ENCODE results near the gene COTL1. TPM values are rescaled to one million over a fixed set of nuclear protein-coding genes. Genes with fewer than 3 reads are reported as not detected.

Gene COTL1
- total RNA-seq, 4 donors from 2014 or later = 2.8 to 8.7 (median 6.2) TPM

DNA sequence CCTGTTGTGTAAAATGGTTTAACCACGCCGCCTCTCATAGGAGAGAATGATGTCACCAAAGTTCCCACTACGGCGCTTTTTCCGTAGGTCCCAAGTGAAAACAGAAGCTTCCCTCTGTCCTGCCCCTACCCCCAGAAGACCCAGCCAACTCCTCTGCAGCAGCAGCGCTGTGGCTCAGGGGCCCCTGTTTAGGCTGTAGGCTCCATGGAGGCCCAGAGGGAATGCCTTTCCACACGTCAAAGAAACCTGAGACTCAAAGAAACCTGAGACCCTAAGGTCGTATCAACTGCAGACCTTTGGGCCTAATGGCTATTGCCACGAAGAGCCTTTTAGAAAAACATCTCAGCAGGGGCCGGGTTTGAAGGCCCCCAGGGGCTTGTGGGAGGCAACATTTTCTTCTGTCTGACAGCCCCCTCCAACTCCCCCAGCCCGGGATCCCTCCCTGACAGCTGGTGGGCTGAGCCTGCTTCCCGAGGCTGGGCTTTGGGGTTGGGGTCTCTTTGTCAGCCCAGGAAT, 70.3 kb downstream of the COTL1 start:
- Histone ChIP-seq H3K27me3 (peaks cover 0 to 6% (median 0%) of the 10 kb centered on the region in 3 donors), H3K27ac (no peak overlapping the region), H3K4me3 (no peak overlapping the region), H3K4me1 (peaks cover 7 to 8% of the 10 kb centered on the region in 2 donors), H3K36me3 (no peaks in the 10 kb centered on the region), H3K9me3 (no peaks in the 10 kb centered on the region)
- intact Hi-C loops (cut with DNase I; ENCODE audit: low total_unique reads) = no loop called here
- TF ChIP-seq, protein P1, sequence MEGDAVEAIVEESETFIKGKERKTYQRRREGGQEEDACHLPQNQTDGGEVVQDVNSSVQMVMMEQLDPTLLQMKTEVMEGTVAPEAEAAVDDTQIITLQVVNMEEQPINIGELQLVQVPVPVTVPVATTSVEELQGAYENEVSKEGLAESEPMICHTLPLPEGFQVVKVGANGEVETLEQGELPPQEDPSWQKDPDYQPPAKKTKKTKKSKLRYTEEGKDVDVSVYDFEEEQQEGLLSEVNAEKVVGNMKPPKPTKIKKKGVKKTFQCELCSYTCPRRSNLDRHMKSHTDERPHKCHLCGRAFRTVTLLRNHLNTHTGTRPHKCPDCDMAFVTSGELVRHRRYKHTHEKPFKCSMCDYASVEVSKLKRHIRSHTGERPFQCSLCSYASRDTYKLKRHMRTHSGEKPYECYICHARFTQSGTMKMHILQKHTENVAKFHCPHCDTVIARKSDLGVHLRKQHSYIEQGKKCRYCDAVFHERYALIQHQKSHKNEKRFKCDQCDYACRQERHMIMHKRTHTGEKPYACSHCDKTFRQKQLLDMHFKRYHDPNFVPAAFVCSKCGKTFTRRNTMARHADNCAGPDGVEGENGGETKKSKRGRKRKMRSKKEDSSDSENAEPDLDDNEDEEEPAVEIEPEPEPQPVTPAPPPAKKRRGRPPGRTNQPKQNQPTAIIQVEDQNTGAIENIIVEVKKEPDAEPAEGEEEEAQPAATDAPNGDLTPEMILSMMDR (IDR thresholded peaks at IDR 0.05 in 4 of 5, conservative IDR thresholded peaks at IDR 0.05 in 1 of 5) = no peak
- no peak for TF ChIP-seq POLR2A (IDR thresholded peaks at IDR 0.05)
- ATAC-seq (no peak), DNase-seq (no peak)
- in situ Hi-C loops (cut with MboI; ENCODE audit: low sequenced_read_pairs in 4 of 4) = no loop called here

GRCh38 chr16:84546669-84547545, 71.0 kb downstream of the COTL1 start:
- in situ Hi-C loops (cut with MboI; ENCODE audit: low sequenced_read_pairs in 4 of 4) = no loop called here
- H3K4me3 ChIP-seq = no peak overlapping the region
- H3K27me3 ChIP-seq = peaks cover 0 to 6% (median 0%) of the 10 kb centered on the region in 3 donors
- H3K36me3 ChIP-seq = no peaks in the 10 kb centered on the region
- DNase-seq (no peak), ATAC-seq (no peak)
- intact Hi-C loops (cut with DNase I; ENCODE audit: low total_unique reads) = no loop called here
- H3K4me1 ChIP-seq = peaks cover 7 to 8% of the 10 kb centered on the region in 2 donors
- no peaks in the 10 kb centered on the region for H3K9me3 ChIP-seq
- no peak overlapping the region for H3K27ac ChIP-seq
- TF ChIP-seq, protein P1 (IDR thresholded peaks at IDR 0.05 in 4 of 5, conservative IDR thresholded peaks at IDR 0.05 in 1 of 5) = no peak
- TF ChIP-seq POLR2A (IDR thresholded peaks at IDR 0.05) = no peak

- in situ Hi-C loops (cut with MboI; ENCODE audit: low sequenced_read_pairs in 4 of 4) = no loop called here
- intact Hi-C loops (cut with DNase I; ENCODE audit: low total_unique reads) = no loop called here
- peaks cover 7 to 8% of the 10 kb centered on the region in 2 donors for H3K4me1 ChIP-seq
Measured at GRCh38 chr16:84545114-84545737, 72.7 kb downstream of the COTL1 start.

DNA sequence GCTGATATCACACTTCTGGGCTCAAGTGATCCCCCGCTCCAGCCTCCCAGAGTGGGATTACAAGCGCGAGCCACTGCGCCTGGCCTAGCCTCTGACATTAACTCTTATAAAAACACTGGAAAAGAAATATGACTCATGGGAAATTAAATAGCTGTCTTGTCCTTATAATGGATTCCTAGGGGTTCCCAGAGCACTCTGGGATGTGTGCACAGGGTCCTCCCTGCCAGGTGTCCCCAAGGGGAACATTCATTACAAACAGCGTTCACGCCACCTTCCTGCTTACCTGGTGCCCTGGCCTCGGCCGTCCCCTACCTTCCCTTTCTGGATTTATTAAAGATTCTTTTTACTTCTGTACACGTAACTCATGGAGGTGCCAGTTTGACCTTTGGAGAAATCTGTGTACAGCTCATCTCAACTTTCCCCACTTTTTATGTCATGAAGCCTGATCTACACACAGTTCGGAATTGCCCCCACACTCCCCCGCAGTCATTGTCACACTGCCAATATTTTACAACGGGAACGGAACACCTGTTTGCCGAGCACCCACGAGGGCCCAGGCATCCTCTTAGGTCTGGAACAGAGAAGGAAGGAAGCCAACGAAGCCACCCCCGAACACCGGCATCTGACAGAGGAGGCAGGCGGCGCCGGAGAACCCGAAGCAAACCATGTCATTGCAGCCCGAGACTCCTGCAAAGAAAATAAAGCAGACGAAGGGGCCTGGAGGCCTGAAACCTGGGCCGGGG, 73.7 kb downstream of the COTL1 start:
- Histone ChIP-seq H3K27me3 (peaks cover 0 to 6% (median 0%) of the 10 kb centered on the region in 3 donors), H3K36me3 (no peaks in the 10 kb centered on the region), H3K27ac (no peak overlapping the region), H3K4me3 (peak overlapping the region in 1 of 4 donors; percentile 16), H3K4me1 (peaks cover 7 to 8% of the 10 kb centered on the region in 2 donors), H3K9me3 (no peaks in the 10 kb centered on the region)
- no peak for ATAC-seq
- intact Hi-C loops (cut with DNase I; ENCODE audit: low total_unique reads) (no loop called here), in situ Hi-C loops (cut with MboI; ENCODE audit: low sequenced_read_pairs in 4 of 4) (no loop called here)
- TF ChIP-seq, protein P1 (IDR thresholded peaks at IDR 0.05 in 4 of 5, conservative IDR thresholded peaks at IDR 0.05 in 1 of 5) = no peak
- DNase-seq = no peak

More at GRCh38 chr16:84545114-84545737, 72.7 kb downstream of the COTL1 start:
- Histone ChIP-seq H3K9me3 (no peaks in the 10 kb centered on the region), H3K27ac (no peak overlapping the region), H3K4me3 (no peak overlapping the region), H3K27me3 (peaks cover 0 to 6% (median 0%) of the 10 kb centered on the region in 3 donors), H3K36me3 (no peaks in the 10 kb centered on the region)
- TF ChIP-seq, protein P1 (IDR thresholded peaks at IDR 0.05 in 4 of 5, conservative IDR thresholded peaks at IDR 0.05 in 1 of 5) = no peak
- no peak for TF ChIP-seq POLR2A (IDR thresholded peaks at IDR 0.05)
- DNase-seq (no peak), ATAC-seq (no peak)
